Brain microvascular endothelial cell (primary cell): ENCODE results near the gene NDUFV3.

Experiments
- DNase-seq: peaks from one replicate; pipeline ENCODE4 v3.0.0-alpha.2; 2020
- H3K27ac ChIP-seq: fragments of 250-450 bp; sonication (Bioruptor Pico); 2 replicates; pipeline ENCODE4 v1.5.1; 2020; ENCODE audit warnings: mild to moderate bottlenecking, moderate library complexity
- H3K27me3 ChIP-seq: fragments of 250-450 bp; sonication (Bioruptor Pico); replicated peaks from 2 replicates; pipeline ENCODE4 v1.5.1; 2020; ENCODE audit warnings: mild to moderate bottlenecking
- H3K36me3 ChIP-seq: fragments of 250-450 bp; sonication (Bioruptor Pico); replicated peaks from 2 replicates; pipeline ENCODE4 v1.5.1; 2020; ENCODE audit warnings: mild to moderate bottlenecking
- H3K4me3 ChIP-seq: 2 replicates; pipeline ENCODE4 v1.5.1; 2011; ENCODE audit warnings: low read depth, mild to moderate bottlenecking, control low read depth, low read length, moderate library complexity
- CTCF ChIP-seq: IDR thresholded peaks from 2 replicates; pipeline ENCODE4 v1.5.1; 2011; ENCODE audit warnings: low read depth, mild to moderate bottlenecking, moderate library complexity, low read length, control low read depth, inconsistent platforms; ENCODE audit errors: missing control alignments
- in situ Hi-C: cut with HindIII; loops from 2 replicates; pipeline ENCODE4 v1.10.0; 2017; ENCODE audit warnings: low sequenced_read_pairs, low pct_ligation_motif_present

NDUFV3 gene

GRCh38 chr21:42851812-42852665 is 41.1 kb upstream of the NDUFV3 start:
- Histone ChIP-seq H3K27me3 (no peaks in the 10 kb centered on the region), H3K27ac (no peak overlapping the region), H3K4me3 (no peak overlapping the region), H3K36me3 (peaks cover 63% of the 10 kb centered on the region)
- TF ChIP-seq CTCF, result no peak
- no peak for DNase-seq
- in situ Hi-C loops, result no loop called here

GRCh38 chr21:42852925-42853570 is 40.1 kb upstream of the NDUFV3 start:
- in situ Hi-C loops, result no loop called here

GRCh38 chr21:42853621-42854020 is 39.5 kb upstream of the NDUFV3 start:
- in situ Hi-C loops, result no loop called here
- Histone ChIP-seq H3K36me3 (peaks cover 72% of the 10 kb centered on the region), H3K27ac (no peak overlapping the region), H3K27me3 (no peaks in the 10 kb centered on the region), H3K4me3 (no peak overlapping the region)
- no peak for DNase-seq
- TF ChIP-seq CTCF, result no peak

More at GRCh38 chr21:42852925-42853570, 40.1 kb upstream of the NDUFV3 start:
- no peak for DNase-seq
- H3K27me3 ChIP-seq, result no peaks in the 10 kb centered on the region
- no peak overlapping the region for H3K27ac ChIP-seq
- no peak for TF ChIP-seq CTCF
- no peak overlapping the region for H3K4me3 ChIP-seq
- peaks cover 68% of the 10 kb centered on the region for H3K36me3 ChIP-seq

- in situ Hi-C loops, result no loop called here
- TF ChIP-seq CTCF, result no peak
- no peak for DNase-seq
- no peak overlapping the region for H3K27ac ChIP-seq
- no peak overlapping the region for H3K4me3 ChIP-seq
- H3K36me3 ChIP-seq, result peaks cover 72% of the 10 kb centered on the region
- H3K27me3 ChIP-seq, result no peaks in the 10 kb centered on the region
Measured at GRCh38 chr21:42854246-42855010, 38.7 kb upstream of the NDUFV3 start.

GRCh38 chr21:42855171-42855936 is 37.8 kb upstream of the NDUFV3 start:
- in situ Hi-C loops, result no loop called here
- no peaks in the 10 kb centered on the region for H3K27me3 ChIP-seq
- no peak for TF ChIP-seq CTCF

More at GRCh38 chr21:42855171-42855936, 37.8 kb upstream of the NDUFV3 start:
- DNase-seq, result no peak
- Histone ChIP-seq H3K4me3 (no peak overlapping the region), H3K36me3 (peaks cover 65% of the 10 kb centered on the region), H3K27ac (no peak overlapping the region)
